OCI-LY7 (cell line): Measurements from ENCODE around the gene PTPRT.

Source experiments
- CTCF ChIP-seq: fragments of 200-600 bp; sonication (generic); conservative IDR thresholded peaks from 2 replicates; pipeline ENCODE4 v1.5.1; 2014; ENCODE audit warnings: mild to moderate bottlenecking, antibody characterized with exemption, low read length, moderate library complexity, mixed read lengths
- EZH2phosphoT487 ChIP-seq: fragments of 200-600 bp; sonication (generic); IDR thresholded peaks from 2 replicates; pipeline ENCODE4 v1.6.1; 2018; ENCODE audit warnings: low read depth, borderline replicate concordance, mild to moderate bottlenecking, mixed run types, antibody characterized with exemption, low read length, moderate library complexity, mixed read lengths

GRCh38 chr20:42902509-42902908, 287.2 kb downstream of the PTPRT start:
- TF ChIP-seq CTCF (no peak), EZH2phosphoT487 (no peak)
